Tibial nerve (tissue), 4 donors: ENCODE measurements around the gene KXD1.

Source experiments
- CTCF ChIP-seq, 5 experiments: fragments of 200-600 bp in 3 of 5; fragments of 450-650 bp in 2 of 5; sonication (generic) in 3 of 5; IDR thresholded peaks; one replicate each; pipeline ENCODE4 v1.5.1; 2016 to 2019; ENCODE audit warnings: antibody characterized with exemption in 5 of 5, mild to moderate bottlenecking in 3 of 5, moderate library complexity in 2 of 5
- EP300 ChIP-seq, 2 donors: sonication (generic); formaldehyde crosslinking; IDR thresholded peaks; one replicate each; pipeline ENCODE4 v1.6.1; 2017; ENCODE audit warnings: antibody characterized with exemption in 2 of 2, mild to moderate bottlenecking in 1 of 2
- POLR2A ChIP-seq, 2 donors: fragments of 450-650 bp; IDR thresholded peaks; one replicate each; pipeline ENCODE4 v1.6.1; 2017; ENCODE audit warnings: antibody characterized with exemption in 2 of 2, mild to moderate bottlenecking in 2 of 2, moderate library complexity in 2 of 2

GRCh38 chr19:18605196-18605545 is 47.5 kb downstream of the KXD1 start:
- TF ChIP-seq CTCF (IDR thresholded peaks at IDR 0.05) (no peak), EP300 (IDR thresholded peaks at IDR 0.05) (no peak), POLR2A (IDR thresholded peaks at IDR 0.05) (no peak)
